GM21737 (cell line): ENCODE measurements around the gene ARHGAP6.
"Not testable (repeated sequence)": the region's sequence is repeated elsewhere in the genome, so short reads cannot be mapped to it uniquely, and the experiment has no call there.

ENCODE experiments used
- ATAC-seq: cut with Tn5 transposase; IDR thresholded peaks from one replicate; pipeline ENCODE4 v1.9.1; 2021; ENCODE audit warnings: mild to moderate bottlenecking, moderate library complexity; ENCODE audit not compliant: unreplicated experiment

Gene ARHGAP6

DNA sequence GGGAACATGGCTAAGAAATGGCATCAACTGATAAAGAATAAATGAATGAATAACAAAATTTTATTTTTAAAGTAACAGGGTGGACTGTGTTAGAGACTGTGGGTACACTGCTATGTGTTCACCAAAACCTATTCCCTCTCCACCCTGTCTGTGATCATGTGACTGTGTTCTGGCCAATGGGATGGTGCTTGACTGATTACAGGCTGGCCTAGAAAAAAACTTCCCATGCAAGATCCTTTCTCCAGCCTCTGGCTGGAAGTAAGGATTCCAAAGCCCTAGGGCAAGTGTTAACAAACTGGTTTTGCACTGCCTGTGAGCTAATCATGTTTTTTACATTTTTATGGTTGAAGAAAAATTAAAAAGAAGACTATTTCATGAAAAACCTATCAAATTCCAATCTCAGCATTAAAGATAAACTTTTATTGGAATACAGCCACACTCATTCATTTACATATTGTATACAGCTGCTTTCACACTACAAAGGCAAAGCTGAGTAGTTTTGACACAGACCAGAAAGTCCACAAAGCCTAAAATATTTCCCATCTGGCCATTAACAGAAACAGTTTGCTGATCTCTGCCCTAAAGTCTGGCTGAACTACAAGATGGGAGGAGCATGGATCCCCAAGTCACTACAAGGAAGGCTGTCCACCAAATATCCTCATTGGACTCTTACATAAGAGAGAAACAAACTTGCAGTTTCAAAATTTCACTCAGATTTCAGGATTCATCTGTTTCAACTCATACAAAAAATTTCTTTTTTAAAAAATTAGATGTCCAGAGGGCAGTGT lies 133.2 kb downstream of the ARHGAP6 start:
- ATAC-seq, result no peak

GRCh38 chrX:11531226-11531625 lies 134.5 kb downstream of the ARHGAP6 start:
- no peak for ATAC-seq

- no peak for ATAC-seq
Observed at GRCh38 chrX:11530621-11531020, 135.1 kb downstream of the ARHGAP6 start.

DNA sequence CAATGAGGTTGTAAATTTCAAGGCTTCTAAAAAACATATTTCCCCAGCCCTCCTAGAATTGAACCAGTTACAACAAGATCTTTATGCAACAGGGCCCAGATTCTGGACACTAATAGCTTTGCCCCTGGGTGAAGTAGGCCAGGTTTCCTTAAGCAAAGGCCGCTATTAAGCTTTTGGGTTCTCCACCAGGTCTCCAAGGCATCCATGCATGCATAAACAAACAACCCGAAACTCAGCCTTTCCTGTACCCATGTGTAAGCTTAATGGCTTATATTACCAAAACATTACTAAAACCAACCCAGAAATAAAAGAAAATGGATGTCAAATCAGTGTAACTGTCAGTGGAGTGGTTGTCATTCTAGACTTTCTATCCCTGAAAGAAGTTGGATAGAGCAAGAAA lies 137.1 kb downstream of the ARHGAP6 start:
- no peak for ATAC-seq

GRCh38 chrX:11525685-11526084 lies 140.0 kb downstream of the ARHGAP6 start:
- no peak for ATAC-seq

DNA sequence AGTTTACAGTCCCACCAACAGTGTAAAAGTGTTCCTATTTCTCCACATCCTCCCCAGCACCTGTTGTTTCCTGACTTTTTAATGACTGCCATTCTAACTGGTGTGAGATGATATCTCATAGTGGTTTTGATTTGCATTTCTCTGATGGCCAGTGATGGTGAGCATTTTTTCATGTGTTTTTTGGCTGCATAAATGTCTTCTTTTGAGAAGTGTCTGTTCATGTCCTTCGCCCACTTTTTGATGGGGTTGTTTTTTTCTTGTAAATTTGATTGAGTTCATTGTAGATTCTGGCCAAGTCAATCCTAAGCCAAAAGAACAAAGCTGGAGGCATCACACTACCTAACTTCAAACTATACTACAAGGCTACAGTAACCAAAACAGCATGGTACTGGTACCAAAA lies 146.5 kb downstream of the ARHGAP6 start:
- not testable (repeated sequence) for ATAC-seq

DNA sequence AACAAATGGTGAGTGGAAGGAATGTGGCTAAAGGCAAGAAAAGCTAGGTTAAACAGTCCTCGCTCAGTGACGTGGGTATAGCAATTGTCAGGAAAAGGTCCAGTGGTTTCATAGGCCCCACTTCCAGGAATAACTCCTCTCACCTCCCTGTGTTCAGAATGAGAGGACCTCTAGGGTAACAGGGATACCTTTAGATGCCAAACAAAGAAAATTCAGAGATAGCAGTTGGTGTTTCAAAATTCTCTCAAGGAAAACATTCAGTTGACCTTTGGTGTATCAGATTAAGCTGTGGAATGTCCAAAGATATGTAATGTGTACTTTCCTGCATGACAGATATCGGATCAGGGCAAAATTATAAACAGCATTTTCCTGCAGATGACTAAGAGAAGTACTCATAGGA lies 155.9 kb downstream of the ARHGAP6 start:
- ATAC-seq, result no peak

- no peak for ATAC-seq
Observed at GRCh38 chrX:11504234-11504633, 161.5 kb downstream of the ARHGAP6 start.

GRCh38 chrX:11499076-11500044 lies 166.4 kb downstream of the ARHGAP6 start:
- ATAC-seq, result no peak

DNA sequence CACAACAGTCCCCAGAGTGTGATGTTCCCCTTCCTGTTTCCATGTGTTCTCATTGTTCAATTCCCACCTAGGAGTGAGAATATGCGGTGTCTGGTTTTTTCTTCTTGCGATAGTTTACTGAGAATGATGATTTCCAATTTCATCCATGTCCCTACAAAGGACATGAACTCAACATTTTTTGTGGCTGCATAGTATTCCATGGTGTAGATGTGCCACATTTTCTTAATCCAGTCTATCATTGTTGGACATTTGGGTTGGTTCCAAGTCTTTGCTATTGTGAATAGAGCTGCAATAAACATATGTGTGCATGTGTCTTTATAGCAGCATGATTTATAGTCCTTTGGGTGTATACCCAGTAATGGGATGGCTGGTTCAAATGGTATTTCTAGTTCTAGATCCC lies 174.3 kb downstream of the ARHGAP6 start:
- not testable (repeated sequence) for ATAC-seq

- no peak for ATAC-seq
Observed at GRCh38 chrX:11484290-11484689, 181.4 kb downstream of the ARHGAP6 start.

DNA sequence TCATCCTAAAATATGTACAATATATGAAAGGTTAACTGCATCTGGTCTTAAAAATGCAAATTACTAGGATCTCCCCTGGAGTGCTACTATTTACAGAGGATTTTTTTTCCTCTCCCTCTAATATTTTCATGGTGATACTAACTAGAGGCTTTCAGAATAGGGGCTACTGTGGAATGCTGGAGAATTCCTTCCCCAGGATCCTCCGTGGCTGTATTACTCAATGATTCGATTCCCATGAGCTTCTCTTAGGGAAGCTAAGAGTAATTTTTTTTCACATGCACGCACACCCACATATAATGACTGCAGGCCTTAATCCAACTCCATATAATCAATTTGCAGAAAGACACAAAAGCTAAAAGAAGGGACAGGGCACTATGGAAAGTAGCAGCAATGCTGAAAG lies 184.7 kb downstream of the ARHGAP6 start:
- ATAC-seq, result no peak

- ATAC-seq, result no peak
Observed at GRCh38 chrX:11480626-11481025, 185.1 kb downstream of the ARHGAP6 start.

- no peak for ATAC-seq
Observed at GRCh38 chrX:11478911-11479310, 186.8 kb downstream of the ARHGAP6 start.

DNA sequence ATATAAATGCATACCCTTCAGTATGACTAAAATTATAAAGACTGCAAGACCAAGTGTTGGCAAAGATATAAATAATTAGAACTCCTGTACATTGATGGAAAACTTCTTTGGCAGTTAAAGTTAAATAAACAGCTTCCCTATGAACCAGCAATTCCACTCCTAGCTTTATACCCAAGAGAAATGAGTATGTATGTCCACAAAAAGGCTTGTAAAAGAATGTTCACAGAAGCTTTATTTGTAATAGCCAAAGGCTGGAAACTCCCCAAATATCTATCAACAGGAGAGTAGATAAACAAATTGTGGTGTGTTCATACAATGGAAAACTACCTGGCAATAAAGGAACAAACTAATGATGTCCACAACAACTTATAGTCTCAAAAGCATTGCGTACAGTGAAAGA lies 187.7 kb downstream of the ARHGAP6 start:
- ATAC-seq, result no peak

DNA sequence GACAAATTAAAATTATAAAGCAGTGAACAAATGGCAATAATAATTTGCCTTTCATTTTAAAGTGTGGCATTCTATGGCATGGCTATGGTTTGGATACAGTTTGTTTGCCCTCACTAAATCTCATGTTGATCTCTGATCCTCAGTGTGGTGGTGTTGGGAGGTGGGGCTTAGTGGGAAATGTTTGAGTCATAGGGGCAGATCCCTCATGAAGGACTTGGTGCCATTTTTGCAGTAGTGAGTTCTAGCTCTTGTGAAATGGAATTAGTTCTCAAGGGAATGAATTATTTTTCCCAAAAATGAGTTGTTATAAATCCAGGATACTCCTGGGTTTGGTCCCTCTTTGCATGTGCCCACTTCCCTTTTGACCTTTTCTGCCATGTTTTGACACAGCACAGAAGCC lies 191.1 kb downstream of the ARHGAP6 start:
- no peak for ATAC-seq

DNA sequence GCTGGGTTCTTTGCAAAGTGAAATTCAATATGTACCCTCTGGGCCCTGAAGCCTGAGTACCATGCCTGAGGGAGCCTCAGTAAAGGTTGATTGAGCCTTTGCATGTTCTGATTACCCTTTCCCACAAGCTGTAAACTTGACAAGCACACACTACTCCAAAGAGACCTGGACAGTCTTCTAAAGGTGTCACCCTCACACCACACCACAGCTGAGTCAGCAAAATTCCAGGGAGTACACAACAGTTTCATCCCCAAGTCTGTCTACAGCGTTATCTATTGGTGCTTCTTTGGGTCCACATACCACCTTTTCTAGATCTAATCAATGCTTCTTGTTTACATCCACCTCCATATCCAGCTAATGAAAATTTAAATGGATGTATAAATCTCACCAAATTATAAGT lies 191.7 kb downstream of the ARHGAP6 start:
- ATAC-seq, result no peak

GRCh38 chrX:11472879-11473278 lies 192.8 kb downstream of the ARHGAP6 start:
- ATAC-seq, result no peak

- ATAC-seq, result no peak
Observed at GRCh38 chrX:11472381-11472780, 193.3 kb downstream of the ARHGAP6 start.

DNA sequence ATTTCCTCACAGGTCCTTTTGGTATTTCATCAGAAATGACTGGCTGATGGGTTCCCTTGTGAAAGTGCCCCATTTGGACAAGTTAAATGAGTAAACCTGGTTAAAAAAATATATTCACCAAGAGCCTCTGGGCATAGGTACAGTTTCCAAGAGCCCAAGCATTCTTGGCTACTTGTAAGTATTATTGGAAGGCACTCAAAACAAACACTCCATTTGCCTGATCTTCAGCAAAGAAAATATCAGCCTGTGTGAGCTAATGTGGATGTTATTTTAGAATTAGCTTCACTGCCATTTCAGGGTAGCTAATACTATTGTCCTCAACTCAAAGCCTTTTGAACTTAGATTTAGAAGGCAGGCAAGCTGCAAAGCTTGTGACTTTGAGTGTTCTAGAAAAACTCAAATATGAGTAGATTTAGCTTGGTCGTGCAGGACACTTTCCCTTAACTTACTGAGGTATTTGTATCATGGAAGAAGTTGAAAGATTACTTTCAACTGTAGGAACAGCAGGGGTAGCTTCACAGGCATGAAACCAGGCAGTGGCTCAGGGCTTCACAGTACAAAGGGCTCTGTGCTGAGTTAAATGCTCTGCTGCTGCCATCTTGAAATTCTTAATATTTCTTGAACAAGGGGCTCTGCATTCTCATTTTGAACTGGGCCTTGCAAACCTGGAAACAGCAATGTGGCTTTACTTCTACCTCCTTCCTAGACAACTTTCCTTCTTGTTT lies 195.3 kb downstream of the ARHGAP6 start:
- no peak for ATAC-seq
